Prostate gland (tissue), 2 donors: ENCODE results near the gene CHPF.

Experiments used
- POLR2A ChIP-seq: fragments of 450-650 bp; IDR thresholded peaks from one replicate; pipeline ENCODE4 v1.6.1; 2016; ENCODE audit warnings: antibody characterized with exemption, mild to moderate bottlenecking
- POLR2AphosphoS5 ChIP-seq: sonication (generic); formaldehyde crosslinking; IDR thresholded peaks from one replicate; pipeline ENCODE4 v1.6.1; 2017; ENCODE audit warnings: antibody characterized with exemption
- TF ChIP-seq, protein P1 (sequence below), 4 experiments: fragments of 200-600 bp in 2 of 4; fragments of 450-650 bp in 2 of 4; sonication (generic) in 2 of 4; IDR thresholded peaks; 1 replicate in 3 of 4; 2 replicates in 1 of 4; pipeline ENCODE4 v1.5.1; 2016 to 2019; ENCODE audit warnings: antibody characterized with exemption in 4 of 4, mild to moderate bottlenecking in 2 of 4, moderate library complexity in 2 of 4

DNA sequence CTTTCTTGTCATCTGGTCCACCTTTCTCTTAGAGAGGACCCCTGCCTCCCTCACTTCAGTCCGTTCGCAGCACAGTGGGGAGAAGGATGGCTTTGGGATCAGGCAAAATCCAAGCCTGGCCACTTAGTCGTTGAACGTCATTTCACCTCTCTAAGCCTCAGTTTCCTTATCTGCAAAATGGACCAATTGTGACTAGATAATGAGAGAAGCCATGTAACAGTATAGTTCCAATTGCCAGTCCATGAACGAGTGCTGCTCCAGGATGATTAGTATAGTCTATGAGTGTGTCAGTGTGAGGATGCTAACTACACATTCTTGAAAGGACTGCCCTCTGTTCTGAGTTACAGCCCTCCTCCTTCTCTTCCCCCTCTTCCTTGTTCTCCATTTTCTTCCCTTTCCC, 29.6 kb upstream of the CHPF start:
- TF ChIP-seq, protein P1, sequence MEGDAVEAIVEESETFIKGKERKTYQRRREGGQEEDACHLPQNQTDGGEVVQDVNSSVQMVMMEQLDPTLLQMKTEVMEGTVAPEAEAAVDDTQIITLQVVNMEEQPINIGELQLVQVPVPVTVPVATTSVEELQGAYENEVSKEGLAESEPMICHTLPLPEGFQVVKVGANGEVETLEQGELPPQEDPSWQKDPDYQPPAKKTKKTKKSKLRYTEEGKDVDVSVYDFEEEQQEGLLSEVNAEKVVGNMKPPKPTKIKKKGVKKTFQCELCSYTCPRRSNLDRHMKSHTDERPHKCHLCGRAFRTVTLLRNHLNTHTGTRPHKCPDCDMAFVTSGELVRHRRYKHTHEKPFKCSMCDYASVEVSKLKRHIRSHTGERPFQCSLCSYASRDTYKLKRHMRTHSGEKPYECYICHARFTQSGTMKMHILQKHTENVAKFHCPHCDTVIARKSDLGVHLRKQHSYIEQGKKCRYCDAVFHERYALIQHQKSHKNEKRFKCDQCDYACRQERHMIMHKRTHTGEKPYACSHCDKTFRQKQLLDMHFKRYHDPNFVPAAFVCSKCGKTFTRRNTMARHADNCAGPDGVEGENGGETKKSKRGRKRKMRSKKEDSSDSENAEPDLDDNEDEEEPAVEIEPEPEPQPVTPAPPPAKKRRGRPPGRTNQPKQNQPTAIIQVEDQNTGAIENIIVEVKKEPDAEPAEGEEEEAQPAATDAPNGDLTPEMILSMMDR (IDR thresholded peaks at IDR 0.05), result no peak
- no peak for TF ChIP-seq POLR2AphosphoS5
- no peak for TF ChIP-seq POLR2A
